ENCODE measurements around the gene NRXN3.

DNA sequence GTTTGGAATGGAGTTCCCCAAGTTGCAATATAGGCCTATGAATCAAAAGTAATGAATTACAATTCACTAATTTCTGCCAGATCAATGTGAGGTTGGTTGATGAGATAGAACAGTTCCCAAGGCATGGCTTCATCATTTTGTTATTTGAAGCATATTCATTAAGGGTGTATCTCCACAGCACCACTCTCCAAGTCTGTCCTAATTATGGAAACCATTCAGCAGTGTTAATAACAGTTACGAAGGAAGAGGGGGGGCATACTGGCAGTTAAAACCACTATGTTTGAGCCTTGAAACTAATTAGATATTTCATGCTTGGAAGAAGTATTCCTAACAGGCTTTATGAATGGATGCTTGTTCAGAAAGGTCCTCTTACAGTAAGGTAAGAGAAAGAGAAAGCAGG is 1520.8 kb downstream of the NRXN3 start:
- TF ChIP-seq, protein P1, sequence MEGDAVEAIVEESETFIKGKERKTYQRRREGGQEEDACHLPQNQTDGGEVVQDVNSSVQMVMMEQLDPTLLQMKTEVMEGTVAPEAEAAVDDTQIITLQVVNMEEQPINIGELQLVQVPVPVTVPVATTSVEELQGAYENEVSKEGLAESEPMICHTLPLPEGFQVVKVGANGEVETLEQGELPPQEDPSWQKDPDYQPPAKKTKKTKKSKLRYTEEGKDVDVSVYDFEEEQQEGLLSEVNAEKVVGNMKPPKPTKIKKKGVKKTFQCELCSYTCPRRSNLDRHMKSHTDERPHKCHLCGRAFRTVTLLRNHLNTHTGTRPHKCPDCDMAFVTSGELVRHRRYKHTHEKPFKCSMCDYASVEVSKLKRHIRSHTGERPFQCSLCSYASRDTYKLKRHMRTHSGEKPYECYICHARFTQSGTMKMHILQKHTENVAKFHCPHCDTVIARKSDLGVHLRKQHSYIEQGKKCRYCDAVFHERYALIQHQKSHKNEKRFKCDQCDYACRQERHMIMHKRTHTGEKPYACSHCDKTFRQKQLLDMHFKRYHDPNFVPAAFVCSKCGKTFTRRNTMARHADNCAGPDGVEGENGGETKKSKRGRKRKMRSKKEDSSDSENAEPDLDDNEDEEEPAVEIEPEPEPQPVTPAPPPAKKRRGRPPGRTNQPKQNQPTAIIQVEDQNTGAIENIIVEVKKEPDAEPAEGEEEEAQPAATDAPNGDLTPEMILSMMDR (IDR thresholded peaks at IDR 0.05) = no peak
- TF ChIP-seq POLR2A (IDR thresholded peaks at IDR 0.05) (no peak), EP300 (IDR thresholded peaks at IDR 0.05; ENCODE audit: low read depth) (no peak), POLR2AphosphoS5 (IDR thresholded peaks at IDR 0.05) (no peak)
